ENCODE results near the gene CELF4.

Gene CELF4

GRCh38 chr18:37222354-37222998 lies 343.1 kb downstream of the CELF4 start:
- DNase-seq (ENCODE audit: low read depth) = no peak

- no peak for DNase-seq (ENCODE audit: low read depth)
Measured at GRCh38 chr18:37219257-37219656, 346.3 kb downstream of the CELF4 start.

GRCh38 chr18:37218022-37218590 lies 347.5 kb downstream of the CELF4 start:
- no peak for DNase-seq (ENCODE audit: low read depth)

- DNase-seq (ENCODE audit: low read depth) = no peak
Measured at GRCh38 chr18:37210781-37211180, 354.8 kb downstream of the CELF4 start.

- no peak for DNase-seq (ENCODE audit: low read depth)
Measured at GRCh38 chr18:37207343-37207742, 358.3 kb downstream of the CELF4 start.

GRCh38 chr18:37199741-37200140 lies 365.9 kb downstream of the CELF4 start:
- no peak for DNase-seq (ENCODE audit: low read depth)

Measured in stimulated activated CD8-positive, alpha-beta memory T cell treated with anti-CD3 and anti-CD28 coated beads, Interleukin-7, amount 100 ng/mL, for 24 hours (primary cell).